ENCODE measurements around the gene DCAF11. TPM values are rescaled to one million over a fixed set of nuclear protein-coding genes. Genes with fewer than 3 reads are reported as not detected.

DCAF11 gene
- total RNA-seq, 1 donor from 2014 or later: 75.6 TPM

GRCh38 chr14:24129410-24129998 is 14.9 kb downstream of the DCAF11 start:
- DNase-seq (ENCODE audit: extremely low spot score in 2 of 2): no peak
- H3K36me3 ChIP-seq: no peaks in the 10 kb centered on the region
- intact Hi-C loops (cut with DNase I): no loop called here
- H3K27ac ChIP-seq: no peak overlapping the region
- TF ChIP-seq POLR2AphosphoS5 (IDR thresholded peaks at IDR 0.05; ENCODE audit: insufficient read depth in 1 of 2, low read depth in 1 of 2) (no peak), CTCF (IDR thresholded peaks at IDR 0.05) (no peak), POLR2A (IDR thresholded peaks at IDR 0.05) (no peak)
- H3K9me3 ChIP-seq: no peaks in the 10 kb centered on the region
- H3K4me1 ChIP-seq: no peaks in the 10 kb centered on the region
- H3K27me3 ChIP-seq: no peaks in the 10 kb centered on the region
- no peak overlapping the region for H3K4me3 ChIP-seq

- H3K4me1 ChIP-seq: peaks cover 1% of the 10 kb centered on the region
- no peak for DNase-seq (ENCODE audit: extremely low spot score in 2 of 2)
- H3K27me3 ChIP-seq: no peaks in the 10 kb centered on the region
- no peak within 1 kb of the TSS for H3K4me3 ChIP-seq
- H3K27ac ChIP-seq: no peak within 1 kb of the TSS
- H3K9me3 ChIP-seq: no peaks in the 10 kb centered on the region
- intact Hi-C loops (cut with DNase I): no loop called here
- H3K36me3 ChIP-seq: no peaks in the 10 kb centered on the region
- TF ChIP-seq POLR2AphosphoS5 (IDR thresholded peaks at IDR 0.05; ENCODE audit: insufficient read depth in 1 of 2, low read depth in 1 of 2): no peak
- TF ChIP-seq POLR2A (IDR thresholded peaks at IDR 0.05): no peak
- TF ChIP-seq CTCF (IDR thresholded peaks at IDR 0.05): no peak
These were observed 15.8 kb downstream of the DCAF11 start, which contains the start of gene FITM1 for GRCh38 chr14:24130380-24130716. Gene FITM1 (plus strand): TSS chr14:24130659. CDS start chr14:24131564, 905 bp downstream.

- no peaks in the 10 kb centered on the region for H3K9me3 ChIP-seq
- H3K4me3 ChIP-seq: no peak overlapping the region
- H3K27ac ChIP-seq: no peak overlapping the region
- peaks cover 4% of the 10 kb centered on the region for H3K4me1 ChIP-seq
- H3K27me3 ChIP-seq: no peaks in the 10 kb centered on the region
- intact Hi-C loops (cut with DNase I): no loop called here
- DNase-seq (ENCODE audit: extremely low spot score in 2 of 2): peak in 1 of 2 donors; percentile 74
- H3K36me3 ChIP-seq: no peaks in the 10 kb centered on the region
- no peak for TF ChIP-seq POLR2AphosphoS5 (IDR thresholded peaks at IDR 0.05; ENCODE audit: insufficient read depth in 1 of 2, low read depth in 1 of 2)
- TF ChIP-seq CTCF (IDR thresholded peaks at IDR 0.05): no peak
- TF ChIP-seq POLR2A (IDR thresholded peaks at IDR 0.05): no peak
These were observed 16.4 kb downstream of the DCAF11 start for GRCh38 chr14:24130717-24131548.

GRCh38 chr14:24131549-24131966 is 17.0 kb downstream of the DCAF11 start:
- intact Hi-C loops (cut with DNase I): no loop called here
- no peaks in the 10 kb centered on the region for H3K9me3 ChIP-seq
- peak in 1 of 2 donors; percentile 58 for DNase-seq (ENCODE audit: extremely low spot score in 2 of 2)
- H3K4me1 ChIP-seq: peaks cover 6% of the 10 kb centered on the region
- no peak overlapping the region for H3K4me3 ChIP-seq
- no peaks in the 10 kb centered on the region for H3K27me3 ChIP-seq
- no peak overlapping the region for H3K27ac ChIP-seq
- no peaks in the 10 kb centered on the region for H3K36me3 ChIP-seq
- TF ChIP-seq POLR2A (IDR thresholded peaks at IDR 0.05) (no peak), CTCF (IDR thresholded peaks at IDR 0.05) (no peak), POLR2AphosphoS5 (IDR thresholded peaks at IDR 0.05; ENCODE audit: insufficient read depth in 1 of 2, low read depth in 1 of 2) (no peak)

All from vagina (tissue), 2 donors.